ENCODE results near the gene RNF31.

RNF31 gene

GRCh38 chr14:24138396-24139271 is 8.7 kb upstream of the RNF31 start:
- Histone ChIP-seq H3K27ac (ENCODE audit: low read length) (no peak overlapping the region), H3K36me3 (ENCODE audit: control insufficient read depth, insufficient read depth, low read length) (peaks cover 3% of the 10 kb centered on the region), H3K4me1 (ENCODE audit: control insufficient read depth, insufficient read depth, low read length) (peaks cover 5% of the 10 kb centered on the region), H3K27me3 (ENCODE audit: control insufficient read depth, insufficient read depth, low read length) (no peaks in the 10 kb centered on the region), H3K9me3 (ENCODE audit: control insufficient read depth, insufficient read depth, low read length) (no peaks in the 10 kb centered on the region), H3K4me3 (ENCODE audit: low read length) (no peak overlapping the region)
- DNase-seq (ENCODE audit: low read depth, low spot score), result no peak
- no CpG with 5 or more reads among the region's 13 CpGs for WGBS (ENCODE audit: insufficient coverage, insufficient read length)

GRCh38 chr14:24139272-24139934 is 7.9 kb upstream of the RNF31 start:
- Histone ChIP-seq H3K4me1 (ENCODE audit: control insufficient read depth, insufficient read depth, low read length) (peaks cover 5% of the 10 kb centered on the region), H3K9me3 (ENCODE audit: control insufficient read depth, insufficient read depth, low read length) (no peaks in the 10 kb centered on the region), H3K36me3 (ENCODE audit: control insufficient read depth, insufficient read depth, low read length) (peaks cover 3% of the 10 kb centered on the region), H3K27ac (ENCODE audit: low read length) (no peak overlapping the region), H3K27me3 (ENCODE audit: control insufficient read depth, insufficient read depth, low read length) (no peaks in the 10 kb centered on the region), H3K4me3 (ENCODE audit: low read length) (no peak overlapping the region)
- no peak for DNase-seq (ENCODE audit: low read depth, low spot score)
- WGBS (ENCODE audit: insufficient coverage, insufficient read length), result no CpG with 5 or more reads among the region's 9 CpGs

GRCh38 chr14:24141097-24141880 is 6.0 kb upstream of the RNF31 start, which contains the start of gene EMC9:
TSS of gene EMC9 (minus strand) at chr14:24141591. CDS start at chr14:24141304, 287 bp downstream.
- Histone ChIP-seq H3K4me1 (ENCODE audit: control insufficient read depth, insufficient read depth, low read length) (peaks cover 3% of the 10 kb centered on the region; the same call in 1 of the 2 replicates), H3K27me3 (ENCODE audit: control insufficient read depth, insufficient read depth, low read length) (no peaks in the 10 kb centered on the region), H3K4me3 (ENCODE audit: low read length) (peak within 1 kb of the TSS; percentile 71), H3K27ac (ENCODE audit: low read length) (no peak within 1 kb of the TSS), H3K9me3 (ENCODE audit: control insufficient read depth, insufficient read depth, low read length) (no peaks in the 10 kb centered on the region), H3K36me3 (ENCODE audit: control insufficient read depth, insufficient read depth, low read length) (peaks cover 3% of the 10 kb centered on the region)
- WGBS (ENCODE audit: insufficient coverage, insufficient read length), result no CpG with 5 or more reads among the region's 65 CpGs
- DNase-seq (ENCODE audit: low read depth, low spot score), result peak; percentile 99

- Histone ChIP-seq H3K4me3 (ENCODE audit: low read length) (no peak overlapping the region), H3K27ac (ENCODE audit: low read length) (no peak overlapping the region), H3K9me3 (ENCODE audit: control insufficient read depth, insufficient read depth, low read length) (no peaks in the 10 kb centered on the region), H3K27me3 (ENCODE audit: control insufficient read depth, insufficient read depth, low read length) (no peaks in the 10 kb centered on the region), H3K4me1 (ENCODE audit: control insufficient read depth, insufficient read depth, low read length) (no peaks in the 10 kb centered on the region), H3K36me3 (ENCODE audit: control insufficient read depth, insufficient read depth, low read length) (peaks cover under 1% of the 10 kb centered on the region)
- DNase-seq (ENCODE audit: low read depth, low spot score), result no peak
- whole genome bisulfite sequencing (ENCODE audit: insufficient coverage, insufficient read length), result no CpG with 5 or more reads among the region's 2 CpGs
Measured at GRCh38 chr14:24143511-24143910, 3.8 kb upstream of the RNF31 start.

- H3K36me3 ChIP-seq (ENCODE audit: control insufficient read depth, insufficient read depth, low read length), result peaks cover 3% of the 10 kb centered on the region
- no peak for DNase-seq (ENCODE audit: low read depth, low spot score)
- no peaks in the 10 kb centered on the region for H3K9me3 ChIP-seq (ENCODE audit: control insufficient read depth, insufficient read depth, low read length)
- peaks cover 1% of the 10 kb centered on the region; the same call in 1 of the 2 replicates for H3K4me1 ChIP-seq (ENCODE audit: control insufficient read depth, insufficient read depth, low read length)
- no peak overlapping the region for H3K4me3 ChIP-seq (ENCODE audit: low read length)
- no peaks in the 10 kb centered on the region for H3K27me3 ChIP-seq (ENCODE audit: control insufficient read depth, insufficient read depth, low read length)
- WGBS (ENCODE audit: insufficient coverage, insufficient read length), result no CpG with 5 or more reads among the region's 1 CpG
- no peak overlapping the region for H3K27ac ChIP-seq (ENCODE audit: low read length)
Measured at GRCh38 chr14:24144451-24144850, 2.8 kb upstream of the RNF31 start.

GRCh38 chr14:24145219-24145618 is 2.1 kb upstream of the RNF31 start:
- Histone ChIP-seq H3K9me3 (ENCODE audit: control insufficient read depth, insufficient read depth, low read length) (no peaks in the 10 kb centered on the region), H3K4me1 (ENCODE audit: control insufficient read depth, insufficient read depth, low read length) (peaks cover 1% of the 10 kb centered on the region; the same call in 1 of the 2 replicates), H3K36me3 (ENCODE audit: control insufficient read depth, insufficient read depth, low read length) (peaks cover 10% of the 10 kb centered on the region), H3K27ac (ENCODE audit: low read length) (no peak overlapping the region), H3K4me3 (ENCODE audit: low read length) (no peak overlapping the region), H3K27me3 (ENCODE audit: control insufficient read depth, insufficient read depth, low read length) (no peaks in the 10 kb centered on the region)
- no CpG with 5 or more reads among the region's 2 CpGs for WGBS (ENCODE audit: insufficient coverage, insufficient read length)
- DNase-seq (ENCODE audit: low read depth, low spot score), result no peak

- DNase-seq (ENCODE audit: low read depth, low spot score), result no peak
- no CpG with 5 or more reads among the region's 9 CpGs for WGBS (ENCODE audit: insufficient coverage, insufficient read length)
- H3K27ac ChIP-seq (ENCODE audit: low read length), result no peak overlapping the region
Measured at GRCh38 chr14:24145690-24146452, 1.4 kb upstream of the RNF31 start.

GRCh38 chr14:24146453-24146977 is 783 bp upstream of the RNF31 start, which contains the start of gene PSME2:
TSS of gene PSME2 (minus strand) at chr14:24146610. CDS start at chr14:24146581, 29 bp downstream.
- peaks cover 1% of the 10 kb centered on the region; the same call in 1 of the 2 replicates for H3K4me1 ChIP-seq (ENCODE audit: control insufficient read depth, insufficient read depth, low read length)
- H3K36me3 ChIP-seq (ENCODE audit: control insufficient read depth, insufficient read depth, low read length), result peaks cover 22% of the 10 kb centered on the region
- DNase-seq (ENCODE audit: low read depth, low spot score), result peak; percentile 91
- no CpG with 5 or more reads among the region's 25 CpGs for WGBS (ENCODE audit: insufficient coverage, insufficient read length)
- no peaks in the 10 kb centered on the region for H3K9me3 ChIP-seq (ENCODE audit: control insufficient read depth, insufficient read depth, low read length)
- no peak within 1 kb of the TSS for H3K27ac ChIP-seq (ENCODE audit: low read length)
- peak within 1 kb of the TSS; percentile 90 for H3K4me3 ChIP-seq (ENCODE audit: low read length)
- H3K27me3 ChIP-seq (ENCODE audit: control insufficient read depth, insufficient read depth, low read length), result no peaks in the 10 kb centered on the region

More at GRCh38 chr14:24145690-24146452, 1.4 kb upstream of the RNF31 start:
- peak overlapping the region; percentile 62 for H3K4me3 ChIP-seq (ENCODE audit: low read length)
- H3K36me3 ChIP-seq (ENCODE audit: control insufficient read depth, insufficient read depth, low read length), result peaks cover 16% of the 10 kb centered on the region
- H3K4me1 ChIP-seq (ENCODE audit: control insufficient read depth, insufficient read depth, low read length), result peaks cover 1% of the 10 kb centered on the region; the same call in 1 of the 2 replicates
- H3K9me3 ChIP-seq (ENCODE audit: control insufficient read depth, insufficient read depth, low read length), result no peaks in the 10 kb centered on the region
- H3K27me3 ChIP-seq (ENCODE audit: control insufficient read depth, insufficient read depth, low read length), result no peaks in the 10 kb centered on the region

GRCh38 chr14:24147761-24148428 is 597 bp downstream of the RNF31 start:
- H3K4me3 ChIP-seq (ENCODE audit: low read length), result peak overlapping the region; percentile 90
- no peaks in the 10 kb centered on the region for H3K27me3 ChIP-seq (ENCODE audit: control insufficient read depth, insufficient read depth, low read length)
- H3K9me3 ChIP-seq (ENCODE audit: control insufficient read depth, insufficient read depth, low read length), result no peaks in the 10 kb centered on the region
- H3K36me3 ChIP-seq (ENCODE audit: control insufficient read depth, insufficient read depth, low read length), result peaks cover 26% of the 10 kb centered on the region
- no peak for DNase-seq (ENCODE audit: low read depth, low spot score)
- peaks cover 1% of the 10 kb centered on the region; the same call in 1 of the 2 replicates for H3K4me1 ChIP-seq (ENCODE audit: control insufficient read depth, insufficient read depth, low read length)
- WGBS (ENCODE audit: insufficient coverage, insufficient read length), result no CpG with 5 or more reads among the region's 29 CpGs
- H3K27ac ChIP-seq (ENCODE audit: low read length), result no peak overlapping the region
